HL-60 (cell line): ENCODE measurements around the gene RNF5.

Source experiments
- DNase-seq, 2 experiments: peaks; one replicate each; pipeline ENCODE4 v3.0.0-alpha.2; 2010 to 2020; ENCODE audit warnings: low read depth in 1 of 2, low spot score in 1 of 2
- H3K27ac ChIP-seq: fragments of 250-450 bp; sonication (Bioruptor Pico); replicated peaks from 2 replicates; pipeline ENCODE4 v1.5.1; 2020; ENCODE audit warnings: mild to moderate bottlenecking, moderate library complexity
- H3K27me3 ChIP-seq: fragments of 250-450 bp; sonication (Bioruptor Pico); 2 replicates; pipeline ENCODE4 v1.5.1; 2021; ENCODE audit warnings: mild to moderate bottlenecking, moderate library complexity; ENCODE audit not compliant: insufficient read depth, poor library complexity, severe bottlenecking
- H3K4me3 ChIP-seq: replicated peaks from 2 replicates; pipeline ENCODE4 v1.5.1; 2011; ENCODE audit warnings: mild to moderate bottlenecking, control low read depth, low read length; ENCODE audit not compliant: insufficient read depth
- CTCF ChIP-seq: IDR thresholded peaks from one replicate; pipeline ENCODE4 v1.5.1; 2011; ENCODE audit warnings: low read length, control low read depth, inconsistent platforms; ENCODE audit not compliant: insufficient read depth
- GABPA ChIP-seq: IDR thresholded peaks from 2 replicates; pipeline ENCODE4 v1.6.1; 2012; ENCODE audit warnings: low read depth
- POLR2AphosphoS5 ChIP-seq: IDR thresholded peaks from 2 replicates; pipeline ENCODE4 v1.6.1; 2012; ENCODE audit warnings: low read depth
- REST ChIP-seq: IDR thresholded peaks from 2 replicates; pipeline ENCODE4 v1.6.1; 2012; ENCODE audit warnings: low read depth; ENCODE audit not compliant: insufficient replicate concordance
- SPI1 ChIP-seq: IDR thresholded peaks from 2 replicates; pipeline ENCODE4 v1.6.1; 2012; ENCODE audit warnings: low read depth, mild to moderate bottlenecking, borderline replicate concordance

RNF5 gene

GRCh38 chr6:32153564-32154513 is 24.4 kb upstream of the RNF5 start, which contains the start of gene PPT2:
PPT2 (plus strand) TSS chr6:32154141; CDS start chr6:32154595, 454 bp downstream.
- Histone ChIP-seq H3K27me3 (peaks cover 32% of the 10 kb centered on the region), H3K4me3 (peak within 1 kb of the TSS; percentile 66), H3K27ac (no peak within 1 kb of the TSS; the same call in 1 of the 2 replicates)
- TF ChIP-seq REST (no peak), CTCF (no peak), GABPA (no peak), SPI1 (no peak), POLR2AphosphoS5 (no peak)
- DNase-seq, result peak; percentile 39 to 62

GRCh38 chr6:32154514-32155161 is 23.6 kb upstream of the RNF5 start:
- TF ChIP-seq GABPA (no peak), CTCF (peak; percentile 10)
- H3K4me3 ChIP-seq, result peak overlapping the region; percentile 66
- peak; percentile 48 to 62 for DNase-seq
- H3K27ac ChIP-seq, result no peak overlapping the region; the same call in 1 of the 2 replicates
- peaks cover 27% of the 10 kb centered on the region for H3K27me3 ChIP-seq

GRCh38 chr6:32156891-32157290 is 21.3 kb upstream of the RNF5 start:
- H3K27ac ChIP-seq, result no peak overlapping the region

More at GRCh38 chr6:32156891-32157290, 21.3 kb upstream of the RNF5 start:
- peaks cover 18% of the 10 kb centered on the region for H3K27me3 ChIP-seq
- no peak for DNase-seq
- no peak overlapping the region for H3K4me3 ChIP-seq
- TF ChIP-seq SPI1, result no peak
- no peak for TF ChIP-seq REST
- no peak for TF ChIP-seq GABPA
- TF ChIP-seq POLR2AphosphoS5, result no peak
- no peak for TF ChIP-seq CTCF
